Measurements from ENCODE around the gene NEDD1.

Gene NEDD1

GRCh38 chr12:96906849-96907670, at the start of gene NEDD1:
Gene NEDD1, plus strand, starts transcription at chr12:96907257. Its CDS starts 2,503 bp downstream, at chr12:96909760.
- TF ChIP-seq, protein P1, sequence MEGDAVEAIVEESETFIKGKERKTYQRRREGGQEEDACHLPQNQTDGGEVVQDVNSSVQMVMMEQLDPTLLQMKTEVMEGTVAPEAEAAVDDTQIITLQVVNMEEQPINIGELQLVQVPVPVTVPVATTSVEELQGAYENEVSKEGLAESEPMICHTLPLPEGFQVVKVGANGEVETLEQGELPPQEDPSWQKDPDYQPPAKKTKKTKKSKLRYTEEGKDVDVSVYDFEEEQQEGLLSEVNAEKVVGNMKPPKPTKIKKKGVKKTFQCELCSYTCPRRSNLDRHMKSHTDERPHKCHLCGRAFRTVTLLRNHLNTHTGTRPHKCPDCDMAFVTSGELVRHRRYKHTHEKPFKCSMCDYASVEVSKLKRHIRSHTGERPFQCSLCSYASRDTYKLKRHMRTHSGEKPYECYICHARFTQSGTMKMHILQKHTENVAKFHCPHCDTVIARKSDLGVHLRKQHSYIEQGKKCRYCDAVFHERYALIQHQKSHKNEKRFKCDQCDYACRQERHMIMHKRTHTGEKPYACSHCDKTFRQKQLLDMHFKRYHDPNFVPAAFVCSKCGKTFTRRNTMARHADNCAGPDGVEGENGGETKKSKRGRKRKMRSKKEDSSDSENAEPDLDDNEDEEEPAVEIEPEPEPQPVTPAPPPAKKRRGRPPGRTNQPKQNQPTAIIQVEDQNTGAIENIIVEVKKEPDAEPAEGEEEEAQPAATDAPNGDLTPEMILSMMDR (conservative IDR thresholded peaks at IDR 0.05; ENCODE audit: low read depth, low read length), result no peak
- peak within 1 kb of the TSS; percentile 89 for H3K4me3 ChIP-seq (ENCODE audit: low read length)
- no peak for DNase-seq (ENCODE audit: low read depth)

DNA sequence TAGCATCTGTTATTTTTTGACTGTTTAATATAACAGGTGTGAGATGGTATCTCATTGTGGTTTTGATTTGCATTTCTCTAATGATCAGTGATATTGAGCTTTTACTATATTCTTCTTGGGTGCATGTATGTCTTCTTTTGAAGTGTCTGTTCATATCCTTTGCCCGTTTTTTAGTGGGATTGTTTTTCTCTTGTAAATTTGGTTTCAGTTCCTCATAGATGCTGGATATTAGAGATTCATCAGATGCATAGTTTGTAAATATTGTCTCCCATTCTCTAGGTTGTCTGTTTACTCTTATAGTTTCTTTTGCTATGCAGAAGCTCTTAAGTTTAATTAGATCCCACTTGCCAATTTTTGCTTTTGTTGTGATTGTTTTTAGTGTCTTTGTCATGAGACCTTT, 48.9 kb upstream of the NEDD1 start:
- TF ChIP-seq, protein P1 (conservative IDR thresholded peaks at IDR 0.05; ENCODE audit: low read depth, low read length), result no peak
- no peak overlapping the region for H3K4me3 ChIP-seq (ENCODE audit: low read length)
- no peak for DNase-seq (ENCODE audit: low read depth)

DNA sequence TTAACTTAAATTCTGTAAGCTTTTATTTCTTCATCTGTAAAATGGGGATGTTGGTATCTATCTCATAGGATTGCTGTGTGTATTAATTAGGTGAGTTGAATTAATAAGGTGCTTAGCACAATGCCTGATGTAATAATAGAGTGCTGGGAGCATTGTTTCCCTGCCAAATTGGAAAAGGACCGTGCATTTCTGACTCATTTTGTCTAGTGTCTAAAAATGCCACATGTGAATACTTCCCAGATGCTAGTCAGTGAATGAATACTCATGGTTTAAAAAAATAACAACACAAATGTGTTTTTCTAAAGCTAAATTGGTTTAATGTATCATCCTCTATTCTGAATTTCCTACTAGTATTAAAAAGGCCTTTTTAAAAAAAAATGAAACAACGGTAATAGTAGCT, 45.4 kb upstream of the NEDD1 start:
- H3K4me3 ChIP-seq (ENCODE audit: low read length), result no peak overlapping the region
- DNase-seq (ENCODE audit: low read depth), result no peak
- TF ChIP-seq, protein P1 (conservative IDR thresholded peaks at IDR 0.05; ENCODE audit: low read depth, low read length), result no peak

DNA sequence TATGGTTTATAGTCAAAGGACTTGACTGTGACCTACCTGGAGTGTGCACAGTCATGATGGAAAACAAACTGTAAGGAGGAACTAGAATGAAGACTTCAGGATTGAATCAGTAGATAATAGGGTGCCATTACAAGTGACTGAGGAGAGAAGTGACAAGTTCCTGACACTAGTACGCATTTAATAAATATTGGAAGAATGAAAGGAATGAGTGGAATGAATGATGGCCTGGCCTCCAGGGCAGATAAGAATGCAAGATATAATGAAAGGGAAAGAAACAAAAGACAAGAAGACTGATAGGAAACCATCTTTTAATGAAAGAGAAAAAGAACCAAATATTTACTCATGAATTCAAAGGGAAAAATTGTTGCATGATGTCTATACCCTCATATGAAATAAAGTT, 44.7 kb upstream of the NEDD1 start:
- TF ChIP-seq, protein P1 (conservative IDR thresholded peaks at IDR 0.05; ENCODE audit: low read depth, low read length), result no peak
- DNase-seq (ENCODE audit: low read depth), result no peak
- no peak overlapping the region for H3K4me3 ChIP-seq (ENCODE audit: low read length)

- no peak overlapping the region for H3K4me3 ChIP-seq (ENCODE audit: low read length)
- no peak for DNase-seq (ENCODE audit: low read depth)
- TF ChIP-seq, protein P1 (conservative IDR thresholded peaks at IDR 0.05; ENCODE audit: low read depth, low read length), result no peak
Observed at GRCh38 chr12:96864335-96864734, 42.7 kb upstream of the NEDD1 start.

- no peak for DNase-seq (ENCODE audit: low read depth)
- TF ChIP-seq, protein P1 (conservative IDR thresholded peaks at IDR 0.05; ENCODE audit: low read depth, low read length), result no peak
Observed at GRCh38 chr12:96866801-96867590, 40.1 kb upstream of the NEDD1 start.

More at GRCh38 chr12:96866801-96867590, 40.1 kb upstream of the NEDD1 start:
- H3K4me3 ChIP-seq (ENCODE audit: low read length), result no peak overlapping the region
